HG03139 (cell line): Measurements from ENCODE around the gene SH3PXD2A.
"Not testable (repeated sequence)": the region's sequence is repeated elsewhere in the genome, so short reads cannot be mapped to it uniquely, and the experiment has no call there.

Experiments used
- ATAC-seq: cut with Tn5 transposase; IDR thresholded peaks from one replicate; pipeline ENCODE4 v1.9.1; 2021; ENCODE audit not compliant: unreplicated experiment

Gene SH3PXD2A

GRCh38 chr10:103609231-103610082 lies 245.9 kb downstream of the SH3PXD2A start:
- ATAC-seq, result no peak

- not testable (repeated sequence) for ATAC-seq
These were observed 247.3 kb downstream of the SH3PXD2A start for GRCh38 chr10:103608056-103608455.

- not testable (repeated sequence) for ATAC-seq
These were observed 248.3 kb downstream of the SH3PXD2A start for GRCh38 chr10:103607051-103607450.

- not testable (repeated sequence) for ATAC-seq
These were observed 249.3 kb downstream of the SH3PXD2A start for GRCh38 chr10:103606097-103606438.

GRCh38 chr10:103605359-103606096 lies 249.8 kb downstream of the SH3PXD2A start:
- ATAC-seq, result no peak

- no peak for ATAC-seq
These were observed 252.0 kb downstream of the SH3PXD2A start for GRCh38 chr10:103603382-103603781.

- ATAC-seq, result no peak
These were observed 252.6 kb downstream of the SH3PXD2A start for GRCh38 chr10:103602852-103603155.

- ATAC-seq, result no peak
These were observed 253.1 kb downstream of the SH3PXD2A start for GRCh38 chr10:103602028-103602851.

GRCh38 chr10:103600956-103601569 lies 254.3 kb downstream of the SH3PXD2A start:
- no peak for ATAC-seq

- ATAC-seq, result no peak
These were observed 255.1 kb downstream of the SH3PXD2A start for GRCh38 chr10:103600325-103600724.

- no peak for ATAC-seq
These were observed 255.5 kb downstream of the SH3PXD2A start for GRCh38 chr10:103599907-103600306.

GRCh38 chr10:103599211-103599610 lies 256.2 kb downstream of the SH3PXD2A start:
- ATAC-seq, result no peak

- ATAC-seq, result no peak
These were observed 256.7 kb downstream of the SH3PXD2A start for GRCh38 chr10:103598654-103599115.

- no peak for ATAC-seq
These were observed 258.4 kb downstream of the SH3PXD2A start for GRCh38 chr10:103597003-103597402.

GRCh38 chr10:103595933-103596726 lies 259.2 kb downstream of the SH3PXD2A start:
- ATAC-seq, result no peak

GRCh38 chr10:103593022-103593570 lies 262.3 kb downstream of the SH3PXD2A start:
- ATAC-seq, result no peak

GRCh38 chr10:103592186-103593021 lies 263.0 kb downstream of the SH3PXD2A start:
- no peak for ATAC-seq

GRCh38 chr10:103590744-103591291 lies 264.6 kb downstream of the SH3PXD2A start:
- ATAC-seq, result no peak

- ATAC-seq, result no peak
These were observed 265.3 kb downstream of the SH3PXD2A start for GRCh38 chr10:103590060-103590459.
